GM21360 (cell line): Measurements from ENCODE around the gene HACE1.
"Not testable (repeated sequence)": the region's sequence is repeated elsewhere in the genome, so short reads cannot be mapped to it uniquely, and the experiment has no call there.

Source experiments
- ATAC-seq: cut with Tn5 transposase; IDR thresholded peaks from one replicate; pipeline ENCODE4 v1.9.1; 2021; ENCODE audit warnings: mild to moderate bottlenecking, moderate library complexity; ENCODE audit not compliant: unreplicated experiment

HACE1 gene

GRCh38 chr6:104739124-104739523 is 120.6 kb downstream of the HACE1 start:
- ATAC-seq: not testable (repeated sequence)

GRCh38 chr6:104737567-104737966 is 122.2 kb downstream of the HACE1 start:
- not testable (repeated sequence) for ATAC-seq

GRCh38 chr6:104736545-104736944 is 123.2 kb downstream of the HACE1 start:
- ATAC-seq: no peak

GRCh38 chr6:104730450-104730849 is 129.3 kb downstream of the HACE1 start:
- ATAC-seq: no peak

GRCh38 chr6:104729433-104729832 is 130.3 kb downstream of the HACE1 start:
- no peak for ATAC-seq

- ATAC-seq: no peak
These were observed 131.3 kb downstream of the HACE1 start for GRCh38 chr6:104728448-104728847.

GRCh38 chr6:104718672-104719071 is 141.0 kb downstream of the HACE1 start:
- no peak for ATAC-seq

GRCh38 chr6:104716858-104717257 is 142.9 kb downstream of the HACE1 start:
- ATAC-seq: no peak

- ATAC-seq: no peak
These were observed 144.9 kb downstream of the HACE1 start for GRCh38 chr6:104714796-104715195.

- ATAC-seq: no peak
These were observed 145.7 kb downstream of the HACE1 start for GRCh38 chr6:104713982-104714381.

- no peak for ATAC-seq
These were observed 148.3 kb downstream of the HACE1 start for GRCh38 chr6:104711371-104711770.

- no peak for ATAC-seq
These were observed 149.0 kb downstream of the HACE1 start for GRCh38 chr6:104710543-104711335.

- ATAC-seq: no peak
These were observed 153.7 kb downstream of the HACE1 start for GRCh38 chr6:104705916-104706442.

GRCh38 chr6:104705095-104705707 is 154.5 kb downstream of the HACE1 start:
- no peak for ATAC-seq

- no peak for ATAC-seq
These were observed 155.5 kb downstream of the HACE1 start for GRCh38 chr6:104704191-104704590.

GRCh38 chr6:104702126-104702841 is 157.4 kb downstream of the HACE1 start:
- ATAC-seq: no peak

- ATAC-seq: no peak
These were observed 159.1 kb downstream of the HACE1 start for GRCh38 chr6:104700371-104701185.

GRCh38 chr6:104699593-104700329 is 160.0 kb downstream of the HACE1 start:
- no peak for ATAC-seq

- ATAC-seq: no peak
These were observed 160.7 kb downstream of the HACE1 start for GRCh38 chr6:104698979-104699378.

GRCh38 chr6:104692008-104692407 is 167.7 kb downstream of the HACE1 start:
- no peak for ATAC-seq
